NCI-H2081 treated with DMSO at 0.1 percent for 48 hours (cell line): ENCODE measurements around the gene MUC4.
"Not testable (repeated sequence)": the region's sequence is repeated elsewhere in the genome, so short reads cannot be mapped to it uniquely, and the experiment has no call there.

Experiments
- DNase-seq: peaks from one replicate; lab custom pipeline; 2025; lab: John Stamatoyannopoulos, UW

Gene MUC4

GRCh38 chr3:195813916-195814640 lies 2.3 kb upstream of the MUC4 start:
- DNase-seq = no peak

GRCh38 chr3:195812366-195812765 lies 637 bp upstream of the MUC4 start:
- DNase-seq = no peak

- no peak for DNase-seq
These were observed 1.3 kb downstream of the MUC4 start for GRCh38 chr3:195810455-195810845.

GRCh38 chr3:195809796-195810454 lies 1.8 kb downstream of the MUC4 start:
- no peak for DNase-seq

- no peak for DNase-seq
These were observed 2.4 kb downstream of the MUC4 start for GRCh38 chr3:195809291-195809785.

GRCh38 chr3:195808741-195809290 lies 2.9 kb downstream of the MUC4 start:
- no peak for DNase-seq

- DNase-seq = no peak
These were observed 4.0 kb downstream of the MUC4 start for GRCh38 chr3:195807681-195808121.

GRCh38 chr3:195806916-195807231 lies 4.9 kb downstream of the MUC4 start:
- DNase-seq = no peak

GRCh38 chr3:195806211-195806915 lies 5.4 kb downstream of the MUC4 start:
- no peak for DNase-seq

DNA sequence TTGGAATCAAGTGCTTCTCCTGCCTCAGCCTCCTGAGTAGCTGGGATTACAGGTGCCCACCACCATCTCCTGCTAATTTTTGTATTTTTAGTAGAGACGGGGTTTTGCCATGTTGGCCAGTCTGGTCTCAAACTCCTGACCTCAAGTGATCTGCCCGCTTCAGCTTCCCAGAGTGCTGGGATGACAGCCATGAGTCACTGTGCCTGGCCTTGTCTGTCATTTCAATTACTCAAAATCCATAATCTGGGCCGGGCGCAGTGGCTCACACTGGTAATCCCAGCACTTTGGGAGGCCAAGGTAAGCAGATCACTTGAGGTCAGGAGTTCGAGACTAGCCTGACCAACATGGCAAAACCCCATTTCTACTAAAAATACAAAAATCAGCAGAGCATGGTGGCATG lies 6.1 kb downstream of the MUC4 start:
- not testable (repeated sequence) for DNase-seq

- no peak for DNase-seq
These were observed 6.5 kb downstream of the MUC4 start for GRCh38 chr3:195805181-195805580.

DNA sequence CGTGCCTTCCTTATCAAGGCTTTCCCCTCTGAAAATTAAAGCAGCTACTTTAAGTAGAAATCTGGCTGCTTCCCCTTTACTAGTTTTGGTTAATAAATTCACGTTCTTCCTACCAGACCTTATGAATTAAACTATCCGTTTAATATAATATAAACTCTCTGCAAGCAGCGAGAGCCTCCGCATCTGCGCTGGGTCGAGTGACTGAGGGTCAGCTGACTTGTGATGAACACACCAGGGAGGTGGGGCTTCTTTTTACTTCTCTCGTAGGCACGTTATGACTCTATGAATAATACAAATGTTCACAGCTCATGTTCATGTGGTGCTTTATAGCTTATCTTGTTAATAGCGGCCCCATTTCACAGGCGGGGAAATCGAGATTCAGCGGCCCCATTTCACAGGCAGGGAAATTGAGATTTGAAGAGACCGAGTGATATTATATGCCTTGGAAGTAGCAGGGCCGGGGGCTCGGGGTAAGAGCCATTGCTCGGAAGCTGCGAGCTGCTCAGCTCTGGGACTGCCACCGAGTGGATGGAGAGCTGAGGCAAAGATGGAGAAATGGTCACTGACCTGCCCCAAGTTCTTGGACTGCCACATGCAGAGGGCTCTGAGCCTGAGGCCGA lies 8.3 kb downstream of the MUC4 start:
- DNase-seq = no peak

GRCh38 chr3:195802795-195803194 lies 8.9 kb downstream of the MUC4 start:
- DNase-seq = no peak

- no peak for DNase-seq
These were observed 9.4 kb downstream of the MUC4 start for GRCh38 chr3:195802261-195802701.

DNA sequence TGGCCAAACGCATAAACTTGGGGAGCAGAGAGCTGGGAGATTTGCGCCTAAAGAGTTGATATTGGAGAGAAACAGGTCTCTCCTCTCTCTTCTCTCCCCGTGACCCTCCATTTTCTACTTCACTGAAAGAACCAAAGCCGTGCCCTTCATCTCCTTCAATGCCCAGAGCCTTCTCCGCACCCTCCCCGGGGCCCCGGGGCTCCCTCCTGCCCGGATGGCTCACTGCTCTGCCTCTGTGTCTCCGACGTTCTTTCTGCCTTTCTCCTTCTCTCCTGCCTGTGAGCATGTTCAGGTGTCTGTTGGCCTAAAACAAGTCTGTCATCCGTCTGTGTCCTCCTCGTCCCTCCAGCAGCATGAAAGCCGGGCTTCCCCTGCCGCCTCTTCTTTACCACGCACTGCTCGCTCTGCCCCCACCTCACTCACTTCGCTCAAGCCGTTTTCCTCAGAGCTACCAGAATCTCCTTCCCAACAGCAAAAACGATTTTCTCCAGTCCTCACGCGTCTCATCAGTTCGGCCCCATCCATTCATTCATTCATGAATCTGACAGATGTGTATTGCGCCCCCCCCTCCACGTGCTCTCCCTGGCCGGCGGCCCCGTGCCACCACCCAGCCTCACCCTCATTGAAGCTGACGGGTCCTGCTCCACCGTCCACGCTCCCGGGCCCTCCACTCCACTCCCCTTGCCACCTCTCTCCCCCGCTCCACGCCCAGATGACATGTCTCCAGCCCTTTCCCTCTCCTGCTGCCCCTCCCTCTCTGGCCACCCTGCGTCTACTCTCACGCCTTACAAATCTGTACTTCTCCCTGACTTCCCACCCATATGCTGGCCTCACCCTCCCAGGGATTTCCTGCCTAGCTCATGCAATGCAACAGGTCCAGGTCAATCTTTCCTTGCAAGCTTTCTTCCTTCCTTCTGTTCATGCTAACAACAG lies 10.2 kb downstream of the MUC4 start:
- DNase-seq = no peak

- DNase-seq = no peak
These were observed 11.5 kb downstream of the MUC4 start for GRCh38 chr3:195800240-195800639.

DNA sequence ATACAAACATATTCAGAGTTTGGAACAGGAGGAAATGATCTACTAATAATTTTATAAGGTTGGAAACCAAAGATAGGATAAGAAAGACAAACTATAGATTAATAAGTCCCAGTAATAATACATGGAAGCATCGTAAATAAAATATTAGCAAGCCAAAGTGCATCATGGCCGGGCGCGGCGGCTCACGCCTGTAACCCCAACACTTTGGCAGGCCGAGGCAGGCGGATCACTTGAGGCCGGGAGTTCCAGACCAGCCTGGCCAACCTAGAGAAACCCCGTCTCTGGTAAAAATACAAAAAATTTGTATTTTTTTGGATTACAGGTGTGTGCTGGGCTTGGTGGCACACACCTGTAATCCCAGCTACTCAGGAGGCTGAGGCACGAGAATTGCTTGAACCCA lies 14.9 kb downstream of the MUC4 start:
- DNase-seq = no peak

DNA sequence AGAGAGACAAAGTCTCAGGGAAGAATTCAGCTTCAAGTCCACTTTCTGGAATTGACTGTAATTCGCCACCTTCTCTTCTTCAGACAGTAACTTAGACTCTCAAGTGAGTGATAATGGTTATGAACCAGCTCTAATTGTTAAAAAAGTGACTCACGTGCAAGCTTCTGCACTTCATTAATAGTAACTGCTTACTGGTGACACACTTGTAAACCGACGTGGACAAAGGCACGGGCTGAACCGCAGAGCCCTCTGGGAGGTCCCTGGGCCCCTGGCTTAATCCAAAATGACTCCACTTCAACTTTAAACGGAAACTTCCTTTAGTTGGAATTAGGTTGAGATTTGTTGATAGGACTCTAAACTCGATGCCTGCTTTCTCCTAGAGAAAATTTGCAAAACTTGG lies 17.0 kb downstream of the MUC4 start:
- no peak for DNase-seq

DNA sequence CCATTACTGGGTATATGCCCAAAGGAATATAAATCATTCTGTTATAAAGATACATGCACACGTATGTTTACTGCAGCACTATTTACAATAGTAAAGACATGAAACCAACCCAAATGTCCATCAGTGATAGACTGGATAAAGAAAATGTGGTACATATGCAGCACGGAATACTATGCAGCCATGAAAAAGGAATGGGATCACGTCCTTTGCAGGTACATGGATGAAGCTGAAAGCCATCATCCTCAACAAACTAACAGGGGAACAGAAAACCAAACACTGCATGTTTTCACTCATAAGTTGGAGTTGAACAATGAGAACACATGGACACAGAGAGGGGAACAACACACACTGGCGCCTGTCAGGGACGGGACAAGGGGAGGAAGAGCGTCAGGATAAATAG lies 19.1 kb downstream of the MUC4 start:
- DNase-seq = not testable (repeated sequence)

DNA sequence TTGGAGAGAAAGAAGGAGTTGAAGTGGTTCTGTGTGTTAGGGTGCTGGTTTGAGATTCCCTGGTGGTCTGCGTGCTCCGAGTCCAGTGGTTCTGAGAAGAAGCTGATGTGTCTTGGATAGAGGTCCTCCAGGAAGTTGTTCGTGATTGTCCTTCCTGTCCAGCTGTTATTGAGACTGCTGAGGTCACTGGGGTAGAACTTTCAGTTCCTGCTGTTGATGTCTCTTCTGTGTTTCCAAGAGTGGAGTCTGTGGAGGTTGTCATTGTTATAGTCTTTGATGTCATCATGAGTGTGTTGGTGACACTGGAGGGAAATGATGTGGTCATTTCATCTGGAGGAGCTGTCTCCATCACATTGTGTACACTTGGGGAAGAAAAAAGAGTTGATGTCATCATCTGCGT lies 20.8 kb downstream of the MUC4 start:
- no peak for DNase-seq
